GM12801 (cell line): ENCODE measurements around the gene GALNT1.

Experiments
- CTCF ChIP-seq: IDR thresholded peaks from one replicate; pipeline ENCODE4 v1.5.1; 2011; ENCODE audit warnings: control low read depth; ENCODE audit not compliant: insufficient read length; ENCODE audit errors: extremely low read depth

GALNT1 gene

GRCh38 chr18:35602193-35602820, 20.8 kb downstream of the GALNT1 start:
- TF ChIP-seq CTCF, result no peak

GRCh38 chr18:35603008-35603407, 21.5 kb downstream of the GALNT1 start:
- TF ChIP-seq CTCF, result no peak

GRCh38 chr18:35603528-35603927, 22.0 kb downstream of the GALNT1 start:
- TF ChIP-seq CTCF, result no peak

GRCh38 chr18:35604369-35604768, 22.8 kb downstream of the GALNT1 start:
- TF ChIP-seq CTCF, result no peak

- TF ChIP-seq CTCF, result no peak
Observed at GRCh38 chr18:35605686-35606417, 24.3 kb downstream of the GALNT1 start.

GRCh38 chr18:35609236-35609635, 27.7 kb downstream of the GALNT1 start:
- TF ChIP-seq CTCF, result no peak

- TF ChIP-seq CTCF, result no peak
Observed at GRCh38 chr18:35610089-35610488, 28.5 kb downstream of the GALNT1 start.
